GM23248 (cell line): ENCODE measurements around the gene ENO4.

Source experiments
- EZH2 ChIP-seq: fragments of 200-600 bp; sonication (generic); IDR thresholded peaks from 2 replicates; pipeline ENCODE4 v1.6.1; 2018; ENCODE audit warnings: antibody characterized with exemption, mild to moderate bottlenecking; ENCODE audit not compliant: insufficient read depth, poor library complexity, severe bottlenecking
- EZH2phosphoT487 ChIP-seq: fragments of 200-600 bp; sonication (generic); IDR thresholded peaks from 2 replicates; pipeline ENCODE4 v1.6.1; 2018; ENCODE audit warnings: antibody characterized with exemption, moderate library complexity, mild to moderate bottlenecking, low read depth; ENCODE audit not compliant: insufficient read depth

DNA sequence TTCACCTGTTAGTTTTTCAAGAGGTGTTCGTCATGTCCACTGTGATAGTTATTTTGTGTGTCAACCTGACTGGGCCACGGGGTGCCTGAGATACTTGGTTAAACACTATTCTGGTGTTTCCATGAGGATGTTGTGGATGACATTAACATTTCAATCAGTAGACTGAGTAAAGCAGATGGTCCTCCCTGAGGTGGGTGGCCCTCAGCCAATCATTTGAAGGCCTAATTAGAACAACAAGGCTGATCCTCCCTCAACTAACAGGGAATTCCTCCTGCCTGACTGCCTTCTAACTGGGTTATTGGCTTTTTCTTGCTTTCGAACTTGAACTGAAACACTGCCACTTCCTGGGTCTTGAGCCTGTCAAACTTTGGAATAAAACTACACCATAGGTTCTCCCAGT, 75.8 kb downstream of the ENO4 start:
- TF ChIP-seq EZH2phosphoT487 (no peak), EZH2 (no peak)
